CD4-positive, alpha-beta T cell (primary cell): Measurements from ENCODE around the gene KCNS3. TPM values are rescaled to one million over a fixed set of nuclear protein-coding genes. Genes with fewer than 3 reads are reported as not detected.

Experiments
- ATAC-seq: fragments of 200-7000 bp; cut with Tn5 transposase; one replicate; pipeline ENCODE4 v1.10.0; 2022; ENCODE audit warnings: mild to moderate bottlenecking; ENCODE audit not compliant: poor library complexity
- CTCF ChIA-PET: fragments of 350-600 bp; sonication (Branson Sonifier 250); formaldehyde crosslinking; loops from one replicate; lab custom pipeline; 2021; ENCODE audit warnings: antibody characterized with exemption, inconsistent platforms; lab: Charles Lee
- POLR2A ChIA-PET: fragments of 350-600 bp; sonication (Branson Sonifier 250); formaldehyde crosslinking; loops from one replicate; lab custom pipeline; 2021; ENCODE audit warnings: antibody characterized with exemption, inconsistent platforms; lab: Charles Lee
- DNase-seq, 14 experiments: peaks; one replicate each; pipeline ENCODE4 v3.0.0-alpha.2; 2013 to 2020; ENCODE audit warnings: mixed read lengths in 2 of 14
- H3K27ac ChIP-seq, 2 donors: one replicate each; pipeline versions ENCODE4 v1.5.1 to v1.7.0; 2013; ENCODE audit warnings: low read length in 2 of 2, low read depth in 1 of 2, mild to moderate bottlenecking in 1 of 2
- H3K27me3 ChIP-seq, 2 experiments: 1 replicate in 1 of 2; 2 replicates in 1 of 2; pipeline versions ENCODE4 v1.6.1 to v1.7.0; 2013; ENCODE audit warnings: low read length in 2 of 2, control low read depth in 1 of 2, mild to moderate bottlenecking in 1 of 2, moderate library complexity in 1 of 2; ENCODE audit not compliant: insufficient read depth in 2 of 2, control insufficient read depth in 1 of 2
- H3K36me3 ChIP-seq: one replicate; pipeline ENCODE4 v1.6.1; 2013; ENCODE audit warnings: low read length, control low read depth; ENCODE audit not compliant: insufficient read depth
- H3K4me1 ChIP-seq: one replicate; pipeline ENCODE4 v1.6.1; 2013; ENCODE audit warnings: low read length, control low read depth; ENCODE audit not compliant: insufficient read depth
- H3K4me3 ChIP-seq: one replicate; pipeline ENCODE4 v1.5.1; 2013; ENCODE audit warnings: mild to moderate bottlenecking, low read length, moderate library complexity
- H3K9me3 ChIP-seq, 2 experiments: 1 replicate in 1 of 2; 2 replicates in 1 of 2; pipeline versions ENCODE4 v1.6.1 to v1.7.0; 2013; ENCODE audit warnings: low read length in 2 of 2, mild to moderate bottlenecking in 2 of 2, control low read depth in 1 of 2, moderate library complexity in 1 of 2; ENCODE audit not compliant: control insufficient read depth in 1 of 2, insufficient read depth in 1 of 2
- H3K27ac Mint-ChIP-seq: one replicate; pipeline ENCODE4 v1.8.0; 2020; ENCODE audit warnings: mixed read lengths
- H3K27me3 Mint-ChIP-seq: one replicate; pipeline ENCODE4 v1.8.0; 2021; ENCODE audit warnings: mixed read lengths
- H3K36me3 Mint-ChIP-seq: one replicate; pipeline ENCODE4 v1.8.0; 2021; ENCODE audit warnings: low read depth, mixed read lengths
- H3K4me1 Mint-ChIP-seq: one replicate; pipeline ENCODE4 v1.8.0; 2021; ENCODE audit warnings: low read depth, mixed read lengths
- H3K4me3 Mint-ChIP-seq: one replicate; pipeline ENCODE4 v1.8.0; 2020; ENCODE audit warnings: mild to moderate bottlenecking, mixed read lengths
- H3K9me3 Mint-ChIP-seq: one replicate; pipeline ENCODE4 v1.8.0; 2020; ENCODE audit warnings: mixed read lengths
- CTCF ChIP-seq: fragments of 200-600 bp; IDR thresholded peaks from one replicate; pipeline ENCODE4 v1.8.0; 2022; ENCODE audit warnings: antibody characterized with exemption, mild to moderate bottlenecking
- intact Hi-C, 2 experiments: fragments of 100-400 bp; cut with DNase I in 1 of 2; cut with micrococcal nuclease in 1 of 2; formaldehyde crosslinking; loops; one replicate each; pipeline versions ENCODE4 v1.15.1 to v1.9.0; 2023 to 2025; cut with DNase I, micrococcal nuclease
- total RNA-seq, 174 experiments: library from RNA in 2 of 174; stranded (reverse) in 2 of 174; gene quantifications; one replicate each; pipeline ENCODE4 v1.2.3 and lab custom pipeline; 2021 to 2026

The KCNS3 gene
- total RNA-seq, 2 experiments from 2014 or later, result not detected

GRCh38 chr2:17959833-17960232, 81.4 kb downstream of the KCNS3 start:
- DNase-seq (no peak), ATAC-seq (no peak)
- TF ChIP-seq CTCF, result no peak
- Mint-ChIP-seq H3K36me3 (no peaks in the 10 kb centered on the region), H3K4me1 (no peaks in the 10 kb centered on the region), H3K9me3 (peaks cover 4% of the 10 kb centered on the region), H3K4me3 (no peak overlapping the region), H3K27ac (no peak overlapping the region), H3K27me3 (no peaks in the 10 kb centered on the region)
- H3K36me3 ChIP-seq, result no peaks in the 10 kb centered on the region
- CTCF ChIA-PET, result no interaction called here
- intact Hi-C loops, result no loop called here
- H3K4me3 ChIP-seq, result no peak overlapping the region
- H3K9me3 ChIP-seq, result peaks cover 0 to 3% of the 10 kb centered on the region in 2 experiments
- POLR2A ChIA-PET, result no interaction called here
- peaks cover 0 to 4% of the 10 kb centered on the region in 2 experiments for H3K27me3 ChIP-seq
- H3K27ac ChIP-seq, result no peak overlapping the region
- H3K4me1 ChIP-seq, result no peaks in the 10 kb centered on the region

DNA sequence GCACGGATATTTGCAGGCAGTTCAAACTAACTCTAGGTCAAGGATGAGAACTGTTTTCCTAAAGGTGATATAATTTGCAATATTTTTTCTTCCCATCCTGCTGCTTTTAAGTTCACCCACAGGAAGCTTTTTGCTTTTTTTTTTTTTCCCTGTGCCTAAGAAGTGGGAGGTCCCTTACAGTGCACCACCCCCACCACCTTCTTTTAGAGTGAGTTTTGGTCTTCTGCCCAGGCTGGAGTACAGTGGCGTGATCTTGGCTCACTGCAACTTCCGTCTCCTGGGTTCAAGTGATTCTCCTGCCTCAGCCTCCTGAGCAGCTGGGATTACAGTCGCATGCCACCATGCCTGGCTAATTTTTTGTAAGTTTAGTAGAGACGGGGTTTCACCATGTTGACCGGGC, 82.5 kb downstream of the KCNS3 start:
- ChIA-PET POLR2A (no interaction called here), CTCF (no interaction called here)
- H3K27me3 Mint-ChIP-seq, result no peaks in the 10 kb centered on the region
- H3K9me3 ChIP-seq, result peaks cover 0 to 3% of the 10 kb centered on the region in 2 experiments
- H3K27me3 ChIP-seq, result peaks cover 0 to 4% of the 10 kb centered on the region in 2 experiments
- no peaks in the 10 kb centered on the region for H3K4me1 ChIP-seq
- no peak overlapping the region for H3K4me3 Mint-ChIP-seq
- ATAC-seq (no peak), DNase-seq (no peak)
- intact Hi-C loops, result no loop called here
- H3K4me1 Mint-ChIP-seq, result no peaks in the 10 kb centered on the region
- no peak overlapping the region for H3K4me3 ChIP-seq
- no peak overlapping the region for H3K27ac ChIP-seq
- no peaks in the 10 kb centered on the region for H3K36me3 ChIP-seq
- peaks cover 4% of the 10 kb centered on the region for H3K9me3 Mint-ChIP-seq
- TF ChIP-seq CTCF, result no peak
- no peak overlapping the region for H3K27ac Mint-ChIP-seq
- no peaks in the 10 kb centered on the region for H3K36me3 Mint-ChIP-seq

DNA sequence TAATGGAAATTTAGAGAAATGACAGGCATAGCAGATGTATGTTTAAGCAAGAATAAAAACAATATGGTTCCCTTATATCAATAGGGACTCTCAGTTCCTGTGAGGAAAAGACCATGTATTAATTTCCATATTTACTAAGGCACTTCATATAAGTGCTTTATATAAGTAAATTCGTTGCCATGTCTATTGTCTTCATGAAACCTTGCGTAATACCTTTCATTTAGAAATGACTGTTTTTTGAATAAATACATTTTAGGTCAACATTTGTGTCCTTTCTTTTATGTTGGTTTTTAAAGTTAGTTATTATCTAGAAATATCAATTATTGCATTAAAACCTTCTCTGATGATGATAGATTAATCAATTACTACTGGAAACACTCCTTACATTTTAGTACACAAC, 83.3 kb downstream of the KCNS3 start:
- DNase-seq (no peak), ATAC-seq (no peak)
- H3K36me3 ChIP-seq, result no peaks in the 10 kb centered on the region
- ChIA-PET POLR2A (no interaction called here), CTCF (no interaction called here)
- H3K4me3 Mint-ChIP-seq, result no peak overlapping the region
- H3K36me3 Mint-ChIP-seq, result no peaks in the 10 kb centered on the region
- no peaks in the 10 kb centered on the region for H3K4me1 Mint-ChIP-seq
- H3K4me3 ChIP-seq, result no peak overlapping the region
- H3K27ac Mint-ChIP-seq, result no peak overlapping the region
- H3K9me3 ChIP-seq, result peaks cover 0 to 3% of the 10 kb centered on the region in 2 experiments
- no peak for TF ChIP-seq CTCF
- H3K27ac ChIP-seq, result no peak overlapping the region
- H3K27me3 ChIP-seq, result peaks cover 0 to 4% of the 10 kb centered on the region in 2 experiments
- H3K4me1 ChIP-seq, result no peaks in the 10 kb centered on the region
- H3K9me3 Mint-ChIP-seq, result peaks cover 4% of the 10 kb centered on the region
- intact Hi-C loops, result no loop called here
- no peaks in the 10 kb centered on the region for H3K27me3 Mint-ChIP-seq
